ENCODE data around the gene GFI1B. TPM values are rescaled to one million over a fixed set of nuclear protein-coding genes. Genes with fewer than 3 reads are reported as not detected.

The GFI1B gene
- total and polyA plus RNA-seq, 5 experiments from 2014 or later, result 0.16 to 0.39 TPM; not detected in 3

DNA sequence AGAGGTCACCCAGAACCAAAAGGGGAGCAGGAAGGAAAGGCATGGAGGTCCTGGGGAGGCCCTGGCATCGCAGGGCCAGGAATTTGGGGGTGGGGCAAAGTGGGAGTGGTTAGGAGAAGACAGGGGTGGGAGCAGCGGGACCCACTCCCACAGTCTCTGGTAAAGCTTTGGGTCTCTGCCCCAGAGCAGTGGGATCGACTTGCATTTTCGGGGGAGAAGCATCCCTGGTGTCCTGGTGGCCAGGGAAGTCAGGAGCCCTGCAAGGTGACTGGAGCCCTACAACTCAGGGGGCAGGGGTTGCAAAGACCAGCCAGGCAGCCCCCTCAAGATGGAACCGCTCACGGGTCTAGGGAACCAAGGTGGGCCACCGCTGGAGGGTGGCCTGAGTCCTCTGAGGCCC is 29.9 kb downstream of the GFI1B start:
- Mint-ChIP-seq H3K27ac (no peak overlapping the region), H3K27me3 (peaks cover 12 to 59% (median 37%) of the 10 kb centered on the region in 5 donors), H3K4me1 (no peaks in the 10 kb centered on the region), H3K36me3 (peaks cover 0 to 2% (median 0%) of the 10 kb centered on the region in 3 donors), H3K4me3 (no peak overlapping the region), H3K9me3 (peaks cover 0 to 10% (median 3%) of the 10 kb centered on the region in 9 donors)
- no peak for DNase-seq
- POLR2A ChIA-PET, result no interaction called here
- no peak for ATAC-seq

GRCh38 chr9:133008824-133009223 is 30.3 kb downstream of the GFI1B start:
- peaks cover 0 to 2% (median 0%) of the 10 kb centered on the region in 3 donors for H3K36me3 Mint-ChIP-seq
- H3K27ac Mint-ChIP-seq, result no peak overlapping the region
- no peak overlapping the region for H3K4me3 Mint-ChIP-seq
- H3K9me3 Mint-ChIP-seq, result peaks cover 0 to 10% (median 3%) of the 10 kb centered on the region in 9 donors
- ATAC-seq (no peak), DNase-seq (no peak)
- peaks cover 10 to 55% (median 35%) of the 10 kb centered on the region in 5 donors for H3K27me3 Mint-ChIP-seq
- POLR2A ChIA-PET, result no interaction called here
- no peaks in the 10 kb centered on the region for H3K4me1 Mint-ChIP-seq

- Mint-ChIP-seq H3K27me3 (peaks cover 10 to 51% (median 36%) of the 10 kb centered on the region in 5 donors), H3K4me1 (no peaks in the 10 kb centered on the region), H3K36me3 (peaks cover 0 to 12% (median 2%) of the 10 kb centered on the region in 3 donors), H3K9me3 (peaks cover 0 to 16% (median 7%) of the 10 kb centered on the region in 9 donors), H3K27ac (no peak overlapping the region), H3K4me3 (no peak overlapping the region)
- ATAC-seq (no peak), DNase-seq (no peak)
- POLR2A ChIA-PET, result no interaction called here
Measured at GRCh38 chr9:133009906-133010582, 31.6 kb downstream of the GFI1B start.

DNA sequence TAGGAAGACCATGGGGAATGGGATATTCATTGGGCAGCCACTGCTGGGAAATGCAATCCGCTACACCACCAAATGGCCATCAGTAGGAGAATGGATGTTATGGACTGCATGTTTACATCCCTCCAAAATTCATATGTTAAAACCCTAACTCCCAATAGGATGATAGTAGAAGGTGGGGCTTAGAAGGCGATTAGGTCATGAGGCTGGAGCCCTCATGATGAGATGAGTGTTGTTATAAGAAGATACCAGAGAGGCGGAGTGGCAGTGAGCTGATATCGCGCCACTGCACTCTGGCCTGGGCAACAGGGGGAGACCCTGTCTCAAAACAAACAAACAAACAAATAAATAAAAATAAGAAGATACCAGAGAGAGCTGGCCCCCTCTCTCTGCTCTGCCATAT is 36.2 kb downstream of the GFI1B start:
- H3K4me1 Mint-ChIP-seq, result no peaks in the 10 kb centered on the region
- H3K27ac Mint-ChIP-seq, result no peak overlapping the region
- POLR2A ChIA-PET, result no interaction called here
- DNase-seq, result no peak
- H3K9me3 Mint-ChIP-seq, result peaks cover 0 to 28% (median 5%) of the 10 kb centered on the region in 9 donors
- H3K4me3 Mint-ChIP-seq, result no peak overlapping the region
- peaks cover 0 to 21% (median 0%) of the 10 kb centered on the region in 3 donors for H3K36me3 Mint-ChIP-seq
- ATAC-seq, result no peak
- peaks cover 1 to 20% (median 4%) of the 10 kb centered on the region in 5 donors for H3K27me3 Mint-ChIP-seq

- POLR2A ChIA-PET, result no interaction called here
- Mint-ChIP-seq H3K4me3 (no peak overlapping the region), H3K27ac (peak overlapping the region in 1 of 10 donors; percentile 3), H3K4me1 (peaks cover 4 to 24% (median 12%) of the 10 kb centered on the region in 4 donors), H3K9me3 (no peaks in the 10 kb centered on the region), H3K36me3 (no peaks in the 10 kb centered on the region), H3K27me3 (no peaks in the 10 kb centered on the region)
- ATAC-seq, result no peak
- peak in 1 of 10 donors; percentile 12 for DNase-seq
Measured at GRCh38 chr9:133023117-133023890, 44.8 kb downstream of the GFI1B start.

- peak overlapping the region in 1 of 10 donors; percentile 66 for H3K27ac Mint-ChIP-seq
- DNase-seq (no peak), ATAC-seq (no peak)
- no peaks in the 10 kb centered on the region for H3K27me3 Mint-ChIP-seq
- H3K9me3 Mint-ChIP-seq, result peaks cover 0 to 2% (median 0%) of the 10 kb centered on the region in 9 donors
- POLR2A ChIA-PET, result no interaction called here
- H3K4me1 Mint-ChIP-seq, result peaks cover 5 to 49% (median 31%) of the 10 kb centered on the region in 4 donors
- H3K4me3 Mint-ChIP-seq, result peak overlapping the region in 1 of 10 donors; percentile 67
- no peaks in the 10 kb centered on the region for H3K36me3 Mint-ChIP-seq
Measured at GRCh38 chr9:133026426-133026825, 47.9 kb downstream of the GFI1B start.

GRCh38 chr9:133027134-133027533 is 48.6 kb downstream of the GFI1B start:
- POLR2A ChIA-PET, result no interaction called here

DNA sequence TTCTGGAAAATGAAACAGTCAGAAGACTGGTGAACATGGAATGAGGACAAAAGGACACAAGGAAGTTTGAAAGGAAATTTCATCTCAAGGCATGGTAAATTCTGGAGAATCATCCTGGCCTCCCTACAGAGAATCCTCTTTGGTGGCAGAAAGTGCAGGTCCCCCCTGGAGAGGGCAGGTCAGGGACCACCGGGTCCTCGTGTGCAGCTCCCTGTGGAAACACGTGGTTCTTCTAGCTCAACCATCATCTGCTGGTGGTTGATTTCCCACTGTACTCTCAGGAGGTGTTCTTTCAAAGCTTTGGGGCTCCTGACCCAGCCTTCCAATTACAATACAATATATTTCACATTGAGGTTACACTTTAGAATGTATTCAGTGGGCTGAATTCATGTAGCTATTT is 49.7 kb downstream of the GFI1B start:
- Mint-ChIP-seq H3K4me1 (peaks cover 16 to 56% (median 46%) of the 10 kb centered on the region in 4 donors), H3K27ac (peak overlapping the region in 6 of 10 donors; percentile 5 to 98 (median 52)), H3K27me3 (no peaks in the 10 kb centered on the region), H3K4me3 (peak overlapping the region; percentile 19 to 100 (median 99)), H3K36me3 (no peaks in the 10 kb centered on the region), H3K9me3 (peaks cover 0 to 2% (median 0%) of the 10 kb centered on the region in 9 donors)
- ATAC-seq, result no peak
- no peak for DNase-seq
- POLR2A ChIA-PET, result no interaction called here

More at GRCh38 chr9:133027134-133027533, 48.6 kb downstream of the GFI1B start:
- ATAC-seq (no peak), DNase-seq (no peak)
- no peaks in the 10 kb centered on the region for H3K36me3 Mint-ChIP-seq
- peak overlapping the region in 3 of 10 donors; percentile 10 to 67 (median 20) for H3K4me3 Mint-ChIP-seq
- peaks cover 0 to 2% (median 0%) of the 10 kb centered on the region in 9 donors for H3K9me3 Mint-ChIP-seq
- peak overlapping the region in 3 of 10 donors; percentile 44 to 56 (median 49) for H3K27ac Mint-ChIP-seq
- no peaks in the 10 kb centered on the region for H3K27me3 Mint-ChIP-seq
- H3K4me1 Mint-ChIP-seq, result peaks cover 11 to 55% (median 37%) of the 10 kb centered on the region in 4 donors

GRCh38 chr9:133029994-133030316 is 51.5 kb downstream of the GFI1B start:
- ATAC-seq (peak; percentile 9 to 17), DNase-seq (peak in 1 of 10 donors; percentile 10)
- Mint-ChIP-seq H3K36me3 (peaks cover 0 to 5% (median 0%) of the 10 kb centered on the region in 3 donors), H3K4me3 (peak overlapping the region; percentile 97 to 100 (median 99)), H3K4me1 (peaks cover 22 to 70% (median 60%) of the 10 kb centered on the region in 4 donors), H3K9me3 (peaks cover 0 to 2% (median 0%) of the 10 kb centered on the region in 9 donors), H3K27me3 (no peaks in the 10 kb centered on the region), H3K27ac (peak overlapping the region; percentile 97 to 99 (median 98))
- POLR2A ChIA-PET, result interaction anchor here (0.7 to 3.2 kb wide), 28 partner anchors 8 to 789 kb away, joined by 3 to 28 read pairs (median 5); partner anchors contain the start of genes CACFD1, MED22, RPL7A and SLC2A6

DNA sequence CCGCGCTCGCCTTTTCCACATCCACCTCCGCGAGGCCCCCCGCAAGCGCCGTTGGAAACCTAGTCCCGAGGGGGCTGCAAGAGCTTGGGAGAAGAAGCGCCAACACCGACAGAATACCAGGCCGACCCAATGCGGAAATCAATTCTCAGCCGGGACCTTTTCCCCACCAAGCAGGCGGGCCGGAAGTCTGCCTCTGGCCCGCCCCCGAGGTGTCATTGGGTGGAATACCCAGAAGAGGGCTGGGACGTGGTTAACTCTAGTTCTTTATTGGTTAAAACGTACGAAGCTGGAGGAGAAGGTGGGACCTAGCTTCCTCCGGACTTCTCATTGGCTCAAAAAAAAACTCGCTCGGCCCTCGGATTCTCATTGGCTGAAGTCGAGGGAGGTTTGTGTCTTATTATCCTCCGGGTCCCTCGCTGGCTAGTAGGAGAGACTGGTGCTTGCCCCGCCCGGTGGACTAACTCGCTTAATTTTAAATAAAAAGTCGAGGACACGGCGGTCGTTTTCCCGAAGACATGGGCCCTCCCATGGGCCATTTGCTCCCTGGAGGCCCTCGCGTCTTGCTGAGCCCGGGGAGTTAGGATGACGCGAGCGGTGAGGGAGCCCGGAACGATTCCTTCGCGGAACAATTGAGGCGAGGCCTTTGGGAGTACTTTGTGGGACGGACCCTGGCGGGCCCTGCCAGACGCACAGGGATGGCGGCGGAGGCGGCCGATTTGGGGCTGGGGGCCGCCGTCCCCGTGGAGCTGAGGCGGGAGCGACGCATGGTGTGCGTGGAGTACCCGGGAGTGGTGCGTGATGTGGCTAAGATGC is 52.0 kb downstream of the GFI1B start, which contains the start of gene GTF3C5:
TSS of gene GTF3C5 (plus strand) at position 681 of the 813 bp plus-strand sequence. CDS start at position 696, 15 bp downstream.
- Mint-ChIP-seq H3K27ac (peak within 1 kb of the TSS; percentile 97 to 99 (median 98)), H3K4me1 (peaks cover 22 to 75% (median 63%) of the 10 kb centered on the region in 4 donors), H3K27me3 (no peaks in the 10 kb centered on the region), H3K9me3 (peaks cover 0 to 2% (median 0%) of the 10 kb centered on the region in 9 donors), H3K4me3 (peak within 1 kb of the TSS; percentile 97 to 100 (median 99)), H3K36me3 (peaks cover 0 to 5% (median 0%) of the 10 kb centered on the region in 3 donors)
- ATAC-seq (peak; percentile 96), DNase-seq (peak; percentile 81 to 97 (median 92))
- POLR2A ChIA-PET, result interaction anchor here (0.6 to 3.2 kb wide), 38 partner anchors 8 to 1485 kb away, joined by 3 to 28 read pairs (median 5); partner anchors contain the start of genes CACFD1, MED22, PRRT1B and RPL7A

GRCh38 chr9:133031130-133031422 is 52.6 kb downstream of the GFI1B start:
- peak overlapping the region; percentile 97 to 99 (median 98) for H3K27ac Mint-ChIP-seq
- POLR2A ChIA-PET, result interaction anchor here (0.6 to 3.2 kb wide), 21 partner anchors 9 to 1486 kb away, joined by 3 to 28 read pairs (median 6); partner anchors contain the start of genes PRRT1B, SETX, SLC2A6 and SURF1
- peak overlapping the region; percentile 97 to 100 (median 99) for H3K4me3 Mint-ChIP-seq
- H3K36me3 Mint-ChIP-seq, result peaks cover 0 to 5% (median 0%) of the 10 kb centered on the region in 3 donors
- H3K4me1 Mint-ChIP-seq, result peaks cover 23 to 80% (median 66%) of the 10 kb centered on the region in 4 donors
- peaks cover 0 to 2% (median 0%) of the 10 kb centered on the region in 9 donors for H3K9me3 Mint-ChIP-seq
- H3K27me3 Mint-ChIP-seq, result no peaks in the 10 kb centered on the region
- DNase-seq (no peak), ATAC-seq (no peak)

DNA sequence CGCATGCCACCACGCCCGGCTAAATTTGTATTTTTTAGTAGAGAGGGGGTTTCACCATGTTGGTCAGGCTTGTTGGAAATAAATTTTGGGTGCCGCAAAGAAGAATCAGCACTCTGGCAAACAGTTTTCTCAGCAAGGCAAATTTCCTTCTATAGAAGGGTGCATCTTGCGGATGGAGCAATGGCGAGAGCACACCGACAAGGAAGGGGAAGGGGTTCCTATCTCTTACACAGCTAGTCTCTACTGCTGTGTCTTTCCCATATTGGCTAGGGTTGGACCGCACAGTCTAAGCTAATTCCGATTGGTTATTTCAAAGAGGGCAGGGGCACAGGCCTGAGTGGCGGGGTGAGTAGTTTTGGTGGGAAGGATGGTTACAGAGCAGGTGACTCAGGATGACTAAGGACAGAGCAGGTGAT is 53.0 kb downstream of the GFI1B start:
- H3K36me3 Mint-ChIP-seq, result peaks cover 0 to 5% (median 0%) of the 10 kb centered on the region in 3 donors
- DNase-seq (no peak), ATAC-seq (no peak)
- peak overlapping the region; percentile 97 to 100 (median 99) for H3K4me3 Mint-ChIP-seq
- POLR2A ChIA-PET, result interaction anchor here (0.8 to 3.2 kb wide), 18 partner anchors 9 to 677 kb away, joined by 3 to 28 read pairs (median 6); partner anchors contain the start of genes SETX, SLC2A6, SURF1 and SURF2
- peaks cover 0 to 2% (median 0%) of the 10 kb centered on the region in 9 donors for H3K9me3 Mint-ChIP-seq
- no peaks in the 10 kb centered on the region for H3K27me3 Mint-ChIP-seq
- H3K27ac Mint-ChIP-seq, result peak overlapping the region; percentile 21 to 99 (median 97)
- H3K4me1 Mint-ChIP-seq, result peaks cover 24 to 82% (median 67%) of the 10 kb centered on the region in 4 donors

All from naive thymus-derived CD8-positive, alpha-beta T cell (primary cell).